Posterior vena cava (tissue), 2 donors: ENCODE data around the gene COMT. TPM values are rescaled to one million over a fixed set of nuclear protein-coding genes. Genes with fewer than 3 reads are reported as not detected.

Experiments
- DNase-seq: peaks from one replicate; pipeline ENCODE4 v3.0.0-alpha.2; 2020; ENCODE audit warnings: low spot score
- intact Hi-C, 2 donors: fragments of 100-400 bp; cut with DNase I; formaldehyde crosslinking; loops; one replicate each; pipeline versions ENCODE4 v1.14.1 to v1.14.2; 2022 to 2023
- total RNA-seq, 2 donors: library from RNA; stranded (reverse); fragmentation: NEBNext Ultra II Directional; extraction: Animal tissue kit (Norgen Biotek cat#: 25700); gene quantifications; one replicate each; pipeline ENCODE4 v1.2.1, GENCODE V29; 2021
- donor health status: DM: yes; HTN: yes; CAD: no.
- donor health status: DM: yes; HTN: yes; CAD: no.

The COMT gene
- total RNA-seq, 2 donors from 2014 or later, result 81.7 to 95.4 TPM

DNA sequence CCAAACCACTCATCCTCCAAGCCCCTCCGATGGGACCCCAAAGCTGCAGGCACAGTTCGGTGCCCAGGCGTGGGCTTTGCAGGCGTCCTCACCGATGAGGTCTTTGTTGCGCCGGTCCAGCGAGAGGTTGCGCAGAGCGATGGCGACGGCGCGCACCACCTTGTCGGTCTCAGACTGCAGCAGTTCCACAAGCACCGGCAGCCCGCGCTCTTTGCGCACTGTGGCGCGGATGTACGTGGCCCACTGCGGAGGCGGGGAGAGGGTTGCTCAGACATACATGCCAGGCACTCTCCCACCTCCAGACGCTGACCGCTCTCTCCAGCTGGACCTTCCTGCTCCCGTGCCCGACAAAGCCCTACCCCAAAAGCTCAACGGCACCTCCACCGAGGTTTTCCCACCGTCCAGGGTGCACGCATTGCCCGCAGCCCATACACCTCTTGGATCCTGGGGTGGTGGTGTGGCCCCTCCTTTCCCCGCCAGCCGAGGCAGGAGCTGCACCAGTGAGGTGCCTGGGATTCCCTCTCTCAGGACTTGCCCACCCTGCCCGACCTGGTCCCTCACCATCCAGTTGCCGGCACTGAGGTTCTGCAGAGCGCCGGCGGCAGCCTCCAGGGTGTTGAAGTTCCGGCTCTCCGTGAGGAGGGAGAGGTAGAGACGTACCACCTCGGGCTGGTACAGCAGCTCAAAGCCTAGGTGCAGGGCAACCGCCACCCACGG is 32.1 kb downstream of the COMT start:
- DNase-seq, result no peak
- intact Hi-C loops, result no loop called here

DNA sequence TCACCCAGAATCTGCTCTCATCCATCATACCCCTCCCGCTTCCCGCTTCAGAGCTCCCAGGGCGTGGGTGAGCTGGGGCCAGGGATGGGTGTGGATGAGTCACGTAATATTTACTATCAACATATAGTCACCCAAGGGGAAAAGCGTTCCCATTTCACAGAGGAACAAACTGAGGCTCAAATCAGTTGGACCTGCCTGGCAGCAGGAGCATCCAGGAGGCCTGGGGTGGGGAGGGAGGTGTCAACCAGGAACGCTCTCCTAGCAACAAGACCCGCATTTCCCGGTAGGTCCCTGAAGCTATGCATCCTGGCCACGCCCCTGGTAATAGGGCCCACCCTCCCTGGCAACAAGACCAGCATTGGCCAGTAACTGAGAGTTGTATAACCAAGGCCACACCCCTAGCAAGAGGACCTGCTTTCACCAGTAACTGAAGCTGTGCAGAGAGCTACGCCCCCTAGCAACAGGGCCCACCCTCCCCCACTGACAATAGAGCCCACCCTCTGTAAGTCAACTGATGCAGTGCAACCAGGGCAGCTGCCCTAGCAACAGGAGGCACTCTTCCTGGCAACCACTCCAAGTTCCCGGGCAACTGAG is 32.8 kb downstream of the COMT start:
- DNase-seq, result no peak
- intact Hi-C loops, result no loop called here

DNA sequence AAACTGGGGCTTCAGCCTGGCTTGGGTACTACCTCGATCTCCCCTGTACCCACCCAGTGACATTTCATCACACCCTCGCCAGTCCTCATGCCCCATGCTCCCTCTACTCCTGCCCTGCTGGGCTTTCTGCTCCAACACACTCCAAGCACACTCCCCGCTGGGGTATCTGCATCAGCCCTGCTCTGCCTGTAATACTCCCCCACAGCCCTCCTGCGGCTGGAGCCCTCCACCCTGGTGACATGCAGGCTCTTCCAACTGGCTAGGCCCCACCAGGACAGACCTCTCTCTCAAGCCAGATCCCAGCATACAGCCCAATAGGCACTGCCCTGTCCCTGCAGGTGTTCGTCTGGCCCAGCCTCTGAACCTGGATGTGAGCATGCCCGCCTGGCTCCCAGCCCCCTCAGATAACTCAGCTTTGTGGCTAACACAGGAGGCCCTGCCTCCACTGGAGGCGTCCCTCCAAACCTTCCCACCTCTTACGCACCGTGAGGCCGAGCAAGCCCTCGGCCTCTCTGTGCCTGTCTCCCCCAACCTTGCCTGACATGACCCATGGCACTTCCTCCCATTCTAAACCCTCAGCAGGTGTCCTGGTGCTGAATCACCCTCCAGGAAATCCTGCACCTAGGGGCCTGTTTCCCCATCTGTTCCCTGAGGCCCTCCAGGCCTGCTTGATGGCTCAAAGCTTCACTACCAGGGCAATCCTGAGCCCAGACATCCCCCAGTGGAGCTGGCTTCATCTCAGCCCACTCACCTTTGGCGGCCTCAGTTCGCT is 33.5 kb downstream of the COMT start:
- intact Hi-C loops, result no loop called here
- DNase-seq, result no peak

DNA sequence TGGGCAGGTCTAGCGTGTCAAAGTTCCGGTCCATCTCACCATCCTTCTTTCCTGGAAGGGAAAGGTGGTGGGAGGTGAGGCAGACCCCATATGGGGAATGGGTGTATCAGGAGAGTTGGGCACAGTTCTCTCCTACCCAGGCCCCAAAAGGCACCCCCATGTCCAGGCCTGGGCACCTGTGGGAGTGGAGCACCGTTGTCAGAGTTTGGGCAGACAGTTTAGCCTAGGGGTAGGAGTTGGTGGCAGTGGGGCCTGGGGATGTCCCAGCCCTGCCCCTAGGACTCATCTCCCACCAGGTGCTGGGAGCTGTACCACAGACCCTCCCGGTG is 34.1 kb downstream of the COMT start:
- intact Hi-C loops, result no loop called here
- DNase-seq, result no peak

DNA sequence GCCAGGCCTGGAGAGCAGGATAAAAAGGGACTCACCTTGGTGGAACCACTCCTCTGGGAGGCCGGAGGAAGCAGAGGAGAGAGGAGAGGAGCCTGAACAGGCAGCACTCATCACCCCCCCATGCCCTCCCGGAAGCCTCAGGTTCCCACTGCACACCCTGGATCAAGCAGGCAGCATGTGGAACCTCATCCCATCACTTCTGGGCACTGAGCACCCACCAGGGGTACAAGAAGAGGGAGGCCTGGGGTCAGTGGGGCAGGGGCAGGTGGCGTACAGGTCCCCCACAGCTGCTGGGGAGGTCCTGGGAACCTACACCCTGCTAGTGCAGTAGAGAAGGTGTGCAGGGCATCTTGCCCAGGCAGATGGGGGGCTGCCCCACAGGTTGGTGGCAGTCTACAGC is 35.1 kb downstream of the COMT start:
- DNase-seq, result no peak
- intact Hi-C loops, result no loop called here

DNA sequence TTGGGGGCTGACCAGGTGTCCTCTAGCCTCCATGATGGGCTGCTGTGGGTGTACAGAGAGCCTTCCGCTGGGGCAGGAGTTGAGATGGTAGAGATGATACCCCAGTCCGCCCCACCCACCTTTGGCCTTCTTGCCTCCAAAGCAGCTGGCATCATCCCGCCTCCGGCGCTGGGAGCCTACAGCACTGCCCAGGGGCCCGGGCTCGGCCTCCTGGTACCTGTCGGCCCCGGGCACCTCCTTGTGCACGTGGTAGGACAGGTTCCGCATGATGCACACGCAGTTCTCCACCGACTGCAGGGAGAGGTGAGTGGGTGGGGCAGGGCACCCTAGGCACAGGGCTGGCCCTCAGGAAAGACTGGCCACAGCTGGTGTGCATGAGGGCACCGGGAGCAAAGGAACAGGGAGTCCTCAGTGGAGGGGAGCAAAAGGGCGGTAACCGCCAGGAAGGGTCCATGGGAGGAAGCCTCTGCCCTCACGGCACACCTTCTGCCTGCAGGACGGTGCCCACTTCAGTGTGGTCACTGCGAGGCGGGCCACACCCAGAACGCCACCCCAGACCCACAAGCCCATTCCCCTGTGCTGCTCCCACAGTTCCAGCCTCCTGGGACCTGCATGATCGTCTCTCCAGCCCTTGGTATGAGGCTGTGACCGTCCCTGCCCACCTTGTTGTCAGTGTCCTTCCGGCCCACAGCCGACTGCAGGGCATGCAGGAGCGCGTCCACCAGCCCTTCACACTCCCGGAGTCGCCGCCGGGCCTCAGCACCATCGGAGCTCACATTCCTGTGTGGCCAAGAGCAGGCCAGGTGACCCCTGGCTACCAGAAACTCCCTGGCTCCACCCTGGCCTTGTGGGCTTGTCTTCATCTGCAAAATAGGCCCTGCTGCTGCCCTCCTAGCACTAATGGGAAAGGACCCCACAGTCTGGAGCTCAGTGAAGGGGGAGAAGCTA is 36.0 kb downstream of the COMT start:
- DNase-seq, result no peak
- intact Hi-C loops, result no loop called here

DNA sequence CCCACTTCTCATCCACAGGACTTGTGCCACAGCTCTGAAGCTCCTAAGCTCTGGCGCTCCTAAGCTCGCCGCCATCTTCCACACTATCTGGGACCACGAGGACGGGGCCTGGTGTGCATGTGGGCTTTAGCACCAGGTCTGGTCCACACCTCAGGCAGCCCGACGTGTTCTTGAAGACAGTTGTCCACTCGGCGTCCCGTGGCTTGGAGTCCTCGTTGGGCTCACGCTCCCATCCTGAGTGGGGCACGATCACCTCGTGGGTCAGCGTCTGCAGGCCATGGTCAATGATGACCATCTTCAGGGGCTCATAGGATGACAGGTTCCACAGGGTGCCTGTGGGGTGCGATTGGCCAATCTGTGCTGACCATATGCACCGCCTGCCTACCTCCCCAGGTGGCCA is 37.2 kb downstream of the COMT start:
- DNase-seq, result no peak
- intact Hi-C loops, result no loop called here

DNA sequence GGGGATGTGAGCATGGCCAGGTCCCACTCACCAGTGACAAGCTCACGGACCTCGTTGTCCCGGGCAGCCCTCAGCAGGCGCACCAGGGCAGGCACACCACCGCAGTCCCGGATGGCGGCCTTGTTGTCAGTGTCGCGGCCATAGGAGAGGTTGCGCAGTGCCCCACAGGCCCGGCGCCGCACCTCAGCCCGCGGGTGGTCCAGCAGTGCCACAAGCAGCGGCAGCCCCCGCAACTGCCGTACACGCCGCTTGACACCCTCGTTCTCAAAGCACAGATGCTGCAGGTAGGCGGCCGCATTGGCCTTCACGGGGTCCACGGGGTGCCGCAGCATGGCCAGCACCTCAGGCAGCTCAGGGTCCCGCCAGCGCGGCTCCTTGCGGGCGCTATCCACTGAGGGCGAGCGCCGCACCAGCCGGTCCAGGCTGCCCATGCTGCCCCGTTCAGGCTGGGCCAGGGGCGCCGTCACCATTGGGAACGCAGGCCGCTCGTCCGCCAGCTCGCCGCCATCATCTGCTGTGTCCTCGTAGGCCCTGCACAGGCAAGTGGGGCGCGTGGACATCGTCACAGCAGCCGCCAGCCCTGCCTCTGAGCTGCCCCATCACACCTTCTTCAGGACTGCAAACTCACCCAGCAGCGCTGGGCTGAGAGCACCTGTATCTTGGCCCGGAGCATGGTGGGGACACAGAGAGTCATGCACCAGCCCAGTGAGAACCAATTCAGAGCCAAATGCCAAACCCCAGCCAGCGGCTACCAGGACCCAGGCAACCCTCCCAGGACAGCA is 38.3 kb downstream of the COMT start:
- DNase-seq, result no peak
- intact Hi-C loops, result no loop called here

DNA sequence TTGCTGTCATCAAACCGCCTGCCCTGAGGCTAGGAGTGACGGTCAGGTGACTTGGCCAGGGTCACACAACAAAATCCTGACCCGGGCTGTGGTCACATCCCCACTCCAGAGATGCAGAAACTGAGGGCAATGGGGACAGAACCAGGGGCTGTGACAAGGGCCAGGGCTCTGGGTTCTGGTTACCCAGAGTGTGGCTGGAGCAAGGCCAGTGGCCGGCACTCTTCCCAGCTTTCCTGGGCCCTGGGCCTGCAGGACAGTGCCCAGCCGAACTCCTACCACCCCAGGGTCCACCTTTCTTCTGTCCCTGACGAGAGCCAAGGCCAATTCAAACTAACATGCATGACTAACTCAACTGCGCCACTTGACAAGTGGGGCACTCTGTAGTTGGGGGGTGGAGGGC is 39.2 kb downstream of the COMT start:
- intact Hi-C loops, result no loop called here
- peak; percentile 67 for DNase-seq

DNA sequence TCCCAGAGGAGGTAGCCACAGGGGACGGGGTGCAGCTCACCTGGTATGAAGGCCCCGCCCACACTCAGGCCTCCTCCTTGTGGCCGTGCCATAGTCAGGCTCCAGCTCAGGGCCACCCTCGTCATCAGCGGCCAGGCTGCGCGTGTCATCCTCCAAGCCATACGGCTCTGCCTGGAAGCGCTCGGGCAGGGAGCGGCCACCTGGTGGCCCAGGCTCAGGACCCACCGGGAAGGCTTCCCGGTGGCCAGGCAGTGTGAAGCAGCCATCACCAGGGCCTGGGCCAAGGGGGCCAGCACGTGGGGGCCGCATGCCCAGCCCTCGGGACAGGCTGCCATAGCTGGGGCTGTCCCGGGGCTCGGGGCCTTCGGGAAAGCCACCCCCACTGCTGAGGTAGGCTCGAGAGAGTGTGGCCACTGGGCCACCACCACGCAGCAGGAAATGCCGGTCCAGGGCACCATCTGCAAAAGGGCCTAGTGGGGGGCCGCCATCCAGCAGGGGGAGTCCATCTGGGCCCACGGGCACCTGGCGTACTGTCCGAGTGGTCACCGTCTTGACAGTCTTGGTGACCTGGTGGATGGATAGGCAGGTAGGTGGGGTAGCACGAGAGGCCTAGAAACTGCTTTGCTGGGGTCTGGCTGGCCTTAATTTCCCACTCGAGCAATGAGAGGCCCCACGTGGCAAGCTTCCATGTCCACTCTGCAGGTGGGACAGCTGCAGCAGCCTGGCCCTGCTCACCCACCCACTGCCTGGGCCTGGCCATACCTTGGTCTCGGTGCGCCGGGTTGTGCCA is 39.8 kb downstream of the COMT start:
- intact Hi-C loops, result no loop called here
- peak; percentile 80 for DNase-seq

DNA sequence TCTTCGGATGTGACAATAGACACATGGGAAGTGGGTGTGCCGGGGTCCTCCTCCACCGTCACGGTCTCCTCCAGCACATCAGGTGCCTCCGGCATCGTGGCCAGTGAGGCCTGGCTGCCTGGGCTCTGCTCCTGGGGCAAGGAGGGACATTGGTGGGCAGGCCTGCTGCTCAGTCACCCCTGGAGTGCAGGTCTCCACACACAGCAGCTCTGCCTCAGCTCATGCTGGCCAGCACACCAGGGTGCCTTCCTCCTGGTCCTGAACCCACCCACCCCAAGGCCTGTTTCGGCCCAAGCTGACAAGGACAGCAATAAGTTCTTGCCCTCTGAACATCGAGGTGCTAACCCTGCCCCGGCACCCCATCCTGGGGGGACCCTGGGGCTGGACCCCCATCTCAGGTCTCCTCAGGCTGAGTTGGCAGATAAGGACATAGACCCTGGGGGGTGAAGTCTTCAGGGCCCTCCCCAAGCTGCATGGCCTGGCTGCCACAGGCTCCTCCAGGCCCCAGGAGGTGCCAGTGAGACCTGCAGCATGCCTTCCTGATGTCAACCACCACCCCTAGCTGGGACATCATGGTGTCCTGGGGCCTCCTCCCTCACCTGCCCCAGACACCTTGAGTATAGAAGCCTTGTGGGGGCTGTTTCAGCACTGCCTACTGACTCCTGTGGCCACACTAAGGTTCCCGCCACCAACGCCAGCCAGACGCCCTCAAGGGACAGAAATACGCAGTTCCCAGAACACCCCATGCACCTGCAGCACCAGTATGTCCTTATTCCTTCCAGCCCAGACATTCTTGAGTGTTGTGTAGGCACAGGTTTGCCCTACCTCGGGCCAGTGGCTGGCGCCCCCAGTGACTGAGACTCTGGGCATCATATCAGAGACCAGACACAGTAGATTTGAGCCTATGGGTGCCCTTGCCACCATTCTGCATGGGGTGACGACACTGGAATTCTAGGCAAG is 40.7 kb downstream of the COMT start:
- peak; percentile 69 for DNase-seq
- intact Hi-C loops, result no loop called here

DNA sequence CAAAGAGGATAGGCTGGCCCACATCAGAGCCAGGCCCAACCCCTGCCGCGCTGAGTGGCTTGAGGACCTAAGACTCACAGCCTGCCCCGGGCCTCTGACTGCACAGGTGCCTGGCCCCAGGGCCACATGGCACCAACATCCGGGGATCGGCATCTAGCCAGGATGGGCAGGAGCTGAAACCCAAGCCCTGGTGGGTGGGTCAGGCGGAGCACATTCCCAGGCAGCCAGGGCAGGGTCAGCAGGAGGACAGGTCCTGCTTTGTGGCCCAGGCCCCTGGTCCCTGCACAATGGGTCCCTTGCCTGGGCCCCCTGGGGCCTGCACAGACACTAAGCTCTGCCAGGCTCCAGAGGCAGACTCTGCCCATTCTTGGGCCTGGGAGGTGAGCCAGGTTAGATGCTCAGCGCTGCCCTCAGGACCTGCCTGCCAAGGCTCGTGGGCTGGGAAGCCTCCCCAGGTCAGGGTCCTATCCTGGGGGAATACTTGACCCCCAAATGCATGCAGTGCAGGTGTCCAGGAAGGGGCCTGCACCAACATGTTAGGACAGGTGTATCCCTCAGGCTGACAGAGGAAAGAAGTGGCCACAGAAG is 41.5 kb downstream of the COMT start:
- intact Hi-C loops, result no loop called here
- DNase-seq, result peak; percentile 68

DNA sequence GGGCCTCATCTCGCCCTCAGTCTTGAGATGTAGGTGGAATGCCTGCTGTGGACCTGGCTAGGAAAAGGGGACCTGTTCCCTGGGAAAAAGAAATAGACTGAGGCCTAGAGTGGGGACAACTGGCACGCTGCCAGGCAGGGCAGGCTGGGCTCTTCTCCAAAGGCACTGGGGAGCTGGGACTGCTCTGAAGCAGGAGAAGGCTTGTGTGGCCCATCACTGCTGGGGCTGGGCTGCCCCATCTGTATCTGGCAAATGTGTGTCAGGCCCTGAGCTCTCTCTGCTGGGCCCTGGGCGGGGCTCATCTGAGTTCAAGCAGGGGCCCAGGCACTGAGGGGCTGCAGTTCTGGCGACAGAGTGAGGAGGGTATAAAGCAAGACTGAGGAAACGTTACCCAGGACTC is 42.2 kb downstream of the COMT start:
- intact Hi-C loops, result no loop called here
- peak; percentile 77 for DNase-seq

DNA sequence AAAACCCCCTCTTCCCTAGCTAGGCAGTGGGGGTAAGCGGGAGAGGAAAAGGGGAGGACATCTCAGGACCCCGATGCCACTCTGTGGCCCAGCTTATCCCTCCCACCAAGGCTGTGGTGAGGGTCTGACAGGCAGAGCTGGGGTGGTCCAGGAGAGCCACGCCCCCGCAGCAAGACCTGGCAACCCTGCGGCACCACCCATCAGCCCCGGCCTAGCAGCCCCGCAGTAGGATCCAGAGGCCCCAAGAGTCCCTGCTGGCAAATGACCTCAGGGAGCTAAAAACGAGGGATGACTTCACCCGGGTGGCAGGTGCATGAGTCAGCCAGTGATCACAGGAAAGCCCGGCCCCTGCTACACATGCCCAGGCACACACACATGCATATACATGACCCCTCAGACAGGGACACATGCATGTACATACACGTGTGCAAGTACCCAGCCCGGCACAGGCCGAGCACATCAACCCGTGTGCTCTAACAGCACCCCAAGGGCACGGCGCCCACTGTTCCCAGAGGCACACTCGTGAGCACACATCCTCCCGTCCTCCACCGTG is 42.7 kb downstream of the COMT start:
- peak; percentile 82 for DNase-seq
- intact Hi-C loops, result no loop called here

DNA sequence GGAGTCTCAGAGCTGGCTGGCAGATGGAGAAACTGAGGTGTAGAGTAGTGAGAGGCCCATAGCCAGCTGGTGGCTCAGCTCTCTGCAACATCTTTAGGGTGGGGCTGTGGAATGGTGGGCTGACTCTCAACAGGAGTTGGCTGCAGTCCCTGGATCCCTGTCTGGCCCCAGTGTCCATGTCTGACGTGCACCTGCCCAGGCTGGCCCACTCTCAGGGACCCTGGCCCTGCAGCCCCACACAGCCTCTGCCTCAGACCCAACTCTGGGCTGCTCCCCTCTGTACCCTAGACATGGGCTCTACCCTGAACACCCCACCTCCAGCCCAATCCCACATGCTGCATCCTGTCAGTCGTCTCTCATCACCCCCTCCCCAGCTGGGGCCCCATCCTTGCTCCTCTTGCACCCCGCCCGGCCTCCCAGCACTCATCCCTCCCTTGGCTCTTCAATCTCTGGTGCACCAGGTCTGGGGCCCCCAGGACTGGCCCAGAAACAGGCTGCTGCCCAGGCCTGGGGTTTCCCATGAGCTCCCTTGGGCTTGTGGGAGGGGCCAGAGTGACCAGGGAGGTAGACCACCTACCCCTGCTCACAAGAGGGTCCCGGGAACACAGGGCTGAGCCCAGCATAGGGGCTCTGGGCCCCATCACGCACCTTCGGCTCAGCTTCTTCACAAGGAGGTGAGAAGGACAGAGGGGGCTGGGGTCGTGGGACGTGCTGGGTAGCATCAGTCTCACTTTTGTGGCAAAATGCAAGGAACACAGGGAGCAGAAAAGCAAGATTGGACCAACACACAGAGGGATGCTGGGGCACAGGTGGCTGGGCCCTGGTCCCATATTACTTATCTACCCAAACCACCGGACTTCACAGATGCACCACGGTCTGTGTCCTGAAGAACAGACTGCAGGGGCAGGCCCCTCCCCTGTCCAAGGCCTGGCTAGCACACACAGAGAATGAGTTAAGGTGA is 43.6 kb downstream of the COMT start:
- peak; percentile 61 for DNase-seq
- intact Hi-C loops, result no loop called here
